SU-DHL-6 (cell line): ENCODE results near the gene MAP3K2.

ENCODE experiments used
- H2AFZ ChIP-seq: fragments of 200-600 bp; sonication (generic); 2 replicates; pipeline ENCODE4 v1.6.1; 2014; ENCODE audit warnings: low read depth, mild to moderate bottlenecking, moderate library complexity, mixed read lengths, antibody characterized with exemption, low read length; ENCODE audit not compliant: severe bottlenecking
- H3F3A ChIP-seq: fragments of 200-600 bp; shearing (Covaris generic); 2 replicates; pipeline ENCODE4 v1.6.0; 2016; ENCODE audit warnings: antibody characterized with exemption, mild to moderate bottlenecking; ENCODE audit not compliant: insufficient read depth
- H3K27ac ChIP-seq: fragments of 200-600 bp; sonication (generic); 2 replicates; pipeline ENCODE4 v1.5.1; 2016; ENCODE audit warnings: low read depth, mild to moderate bottlenecking, low read length, moderate library complexity, mixed read lengths
- H3K27me3 ChIP-seq: fragments of 200-600 bp; sonication (generic), shearing (Covaris generic); 2 replicates; pipeline ENCODE4 v1.6.0; 2014; ENCODE audit warnings: mild to moderate bottlenecking, low read length
- H3K36me3 ChIP-seq: fragments of 200-600 bp; sonication (generic); 2 replicates; pipeline ENCODE4 v1.6.1; 2014; ENCODE audit warnings: mild to moderate bottlenecking, low read length, mixed read lengths
- H3K4me2 ChIP-seq: fragments of 300-600, 200-600 bp; shearing (Covaris generic), sonication (generic); 2 replicates; pipeline ENCODE4 v1.6.0; 2014; ENCODE audit warnings: low read length, low read depth, mild to moderate bottlenecking; ENCODE audit not compliant: poor library complexity, severe bottlenecking
- H3K4me3 ChIP-seq: fragments of 200-600 bp; sonication (generic); 2 replicates; pipeline ENCODE4 v1.5.1; 2014; ENCODE audit warnings: antibody characterized with exemption, low read length, mild to moderate bottlenecking, mixed read lengths; ENCODE audit not compliant: insufficient read depth, poor library complexity, severe bottlenecking
- H3K79me2 ChIP-seq: fragments of 200-600 bp; sonication (generic); 2 replicates; pipeline ENCODE4 v1.6.1; 2014; ENCODE audit warnings: mild to moderate bottlenecking, low read length, moderate library complexity; ENCODE audit not compliant: insufficient read depth
- H3K9ac ChIP-seq: fragments of 200-600 bp; sonication (generic); 2 replicates; pipeline ENCODE4 v1.7.0; 2014; ENCODE audit warnings: mild to moderate bottlenecking, low read length
- H3K9me2 ChIP-seq: fragments of 200-600 bp; sonication (generic); replicated peaks from 2 replicates; pipeline ENCODE4 v1.6.1; 2014; ENCODE audit warnings: low read length; ENCODE audit not compliant: insufficient read depth
- H3K9me3 ChIP-seq: fragments of 200-600 bp; sonication (generic); 2 replicates; pipeline ENCODE4 v1.6.1; 2014; ENCODE audit warnings: low read length, mixed read lengths; ENCODE audit not compliant: insufficient read depth
- H4K20me1 ChIP-seq: fragments of 200-600 bp; sonication (generic); 2 replicates; pipeline ENCODE4 v1.6.1; 2014; ENCODE audit warnings: low read depth, mild to moderate bottlenecking, antibody characterized with exemption, low read length, moderate library complexity, mixed read lengths
- EZH2phosphoT487 ChIP-seq: fragments of 200-600 bp; sonication (generic), shearing (Covaris generic); conservative IDR thresholded peaks from 2 replicates; pipeline ENCODE4 v1.6.1; 2018; ENCODE audit warnings: mild to moderate bottlenecking, antibody characterized with exemption, low read length, moderate library complexity, mixed read lengths
- TF ChIP-seq, protein P1 (sequence below): fragments of 200-600 bp; sonication (generic); IDR thresholded peaks from one replicate; pipeline ENCODE4 v1.5.1; 2017; ENCODE audit warnings: antibody characterized with exemption, mild to moderate bottlenecking, low read length, moderate library complexity; ENCODE audit not compliant: insufficient read depth, poor library complexity, severe bottlenecking

MAP3K2 gene

DNA sequence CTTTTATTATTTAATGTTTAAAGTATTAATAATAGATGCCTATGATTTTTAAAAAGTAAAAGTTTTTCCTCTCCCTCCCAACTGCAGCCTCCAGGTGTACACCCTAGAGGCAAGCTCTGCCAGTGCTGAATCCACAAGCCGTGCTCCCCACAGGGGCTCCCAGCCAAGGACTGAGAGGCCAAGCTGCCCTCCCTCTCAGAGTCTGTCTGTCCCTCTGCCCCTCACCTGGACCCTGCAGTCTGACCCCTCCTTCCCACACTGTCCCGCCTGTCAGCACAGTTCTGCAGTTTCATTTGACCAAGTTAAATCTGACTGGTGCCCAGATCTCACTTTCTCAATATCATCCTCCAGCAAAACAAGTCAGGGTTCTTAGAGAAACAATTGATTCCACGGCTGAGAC lies 15.7 kb upstream of the MAP3K2 start:
- no peaks in the 10 kb centered on the region for H4K20me1 ChIP-seq
- no peaks in the 10 kb centered on the region for H3K79me2 ChIP-seq
- TF ChIP-seq, protein P1, sequence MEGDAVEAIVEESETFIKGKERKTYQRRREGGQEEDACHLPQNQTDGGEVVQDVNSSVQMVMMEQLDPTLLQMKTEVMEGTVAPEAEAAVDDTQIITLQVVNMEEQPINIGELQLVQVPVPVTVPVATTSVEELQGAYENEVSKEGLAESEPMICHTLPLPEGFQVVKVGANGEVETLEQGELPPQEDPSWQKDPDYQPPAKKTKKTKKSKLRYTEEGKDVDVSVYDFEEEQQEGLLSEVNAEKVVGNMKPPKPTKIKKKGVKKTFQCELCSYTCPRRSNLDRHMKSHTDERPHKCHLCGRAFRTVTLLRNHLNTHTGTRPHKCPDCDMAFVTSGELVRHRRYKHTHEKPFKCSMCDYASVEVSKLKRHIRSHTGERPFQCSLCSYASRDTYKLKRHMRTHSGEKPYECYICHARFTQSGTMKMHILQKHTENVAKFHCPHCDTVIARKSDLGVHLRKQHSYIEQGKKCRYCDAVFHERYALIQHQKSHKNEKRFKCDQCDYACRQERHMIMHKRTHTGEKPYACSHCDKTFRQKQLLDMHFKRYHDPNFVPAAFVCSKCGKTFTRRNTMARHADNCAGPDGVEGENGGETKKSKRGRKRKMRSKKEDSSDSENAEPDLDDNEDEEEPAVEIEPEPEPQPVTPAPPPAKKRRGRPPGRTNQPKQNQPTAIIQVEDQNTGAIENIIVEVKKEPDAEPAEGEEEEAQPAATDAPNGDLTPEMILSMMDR = no peak
- TF ChIP-seq EZH2phosphoT487 = no peak
- no peaks in the 10 kb centered on the region for H3F3A ChIP-seq
- H3K27ac ChIP-seq = no peak overlapping the region
- no peak overlapping the region for H3K4me2 ChIP-seq
- H3K9me3 ChIP-seq = no peaks in the 10 kb centered on the region
- no peaks in the 10 kb centered on the region for H3K9me2 ChIP-seq
- no peak overlapping the region for H2AFZ ChIP-seq
- no peaks in the 10 kb centered on the region for H3K27me3 ChIP-seq
- H3K9ac ChIP-seq = no peak overlapping the region
- no peak overlapping the region for H3K4me3 ChIP-seq
- no peaks in the 10 kb centered on the region for H3K36me3 ChIP-seq

DNA sequence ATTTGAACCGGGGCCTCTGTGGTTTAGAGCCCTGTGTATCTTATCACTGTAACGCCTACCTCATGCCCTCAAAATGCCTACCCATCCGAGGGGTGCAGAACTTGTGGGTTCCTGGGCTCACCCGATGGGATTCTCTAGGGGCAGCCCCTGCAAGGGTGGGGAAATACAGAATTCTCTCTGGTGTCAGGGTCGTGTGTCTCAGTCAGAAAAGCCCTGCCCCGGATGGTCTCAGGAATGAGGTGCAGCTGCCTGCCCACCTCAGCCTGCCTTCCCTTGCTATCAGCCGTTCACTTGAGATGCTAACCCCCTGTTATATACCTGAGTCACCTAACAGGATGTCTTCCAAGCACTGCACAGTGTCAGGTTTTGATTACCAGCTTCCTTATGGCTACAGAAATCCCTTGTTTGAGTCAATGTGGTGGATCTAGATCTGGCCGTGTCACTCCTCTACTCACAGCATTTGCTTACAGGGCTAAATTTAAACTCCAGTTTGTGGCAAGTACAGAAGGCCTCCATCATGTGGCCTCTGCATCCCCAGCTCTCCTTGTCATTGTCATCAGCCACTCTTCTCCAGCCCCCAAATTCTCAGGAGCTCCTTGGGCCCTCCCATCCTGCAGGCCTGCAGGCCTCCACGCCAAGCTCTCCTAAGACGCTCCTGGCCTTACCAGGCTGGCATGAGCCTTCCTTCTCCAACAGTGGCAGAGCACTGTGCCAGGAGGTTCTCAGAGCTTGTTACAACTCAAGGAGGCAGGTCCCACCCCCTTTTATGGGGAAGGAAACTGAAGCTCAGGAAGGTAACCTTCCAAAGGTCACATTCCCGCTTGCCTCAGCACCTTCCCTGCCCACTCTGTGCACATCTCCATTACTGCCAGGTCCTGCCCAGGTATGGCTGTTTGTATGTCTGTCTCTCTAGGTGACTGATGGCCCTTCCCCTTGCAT lies 14.3 kb upstream of the MAP3K2 start:
- Histone ChIP-seq H3K27ac (no peak overlapping the region), H3K36me3 (no peaks in the 10 kb centered on the region), H3K9me2 (no peaks in the 10 kb centered on the region), H3K9me3 (no peaks in the 10 kb centered on the region), H3K79me2 (no peaks in the 10 kb centered on the region), H4K20me1 (no peaks in the 10 kb centered on the region), H2AFZ (no peak overlapping the region), H3K9ac (no peak overlapping the region), H3K4me2 (no peak overlapping the region), H3K4me3 (no peak overlapping the region), H3F3A (no peaks in the 10 kb centered on the region), H3K27me3 (no peaks in the 10 kb centered on the region)
- TF ChIP-seq, protein P1 = no peak
- TF ChIP-seq EZH2phosphoT487 = no peak

DNA sequence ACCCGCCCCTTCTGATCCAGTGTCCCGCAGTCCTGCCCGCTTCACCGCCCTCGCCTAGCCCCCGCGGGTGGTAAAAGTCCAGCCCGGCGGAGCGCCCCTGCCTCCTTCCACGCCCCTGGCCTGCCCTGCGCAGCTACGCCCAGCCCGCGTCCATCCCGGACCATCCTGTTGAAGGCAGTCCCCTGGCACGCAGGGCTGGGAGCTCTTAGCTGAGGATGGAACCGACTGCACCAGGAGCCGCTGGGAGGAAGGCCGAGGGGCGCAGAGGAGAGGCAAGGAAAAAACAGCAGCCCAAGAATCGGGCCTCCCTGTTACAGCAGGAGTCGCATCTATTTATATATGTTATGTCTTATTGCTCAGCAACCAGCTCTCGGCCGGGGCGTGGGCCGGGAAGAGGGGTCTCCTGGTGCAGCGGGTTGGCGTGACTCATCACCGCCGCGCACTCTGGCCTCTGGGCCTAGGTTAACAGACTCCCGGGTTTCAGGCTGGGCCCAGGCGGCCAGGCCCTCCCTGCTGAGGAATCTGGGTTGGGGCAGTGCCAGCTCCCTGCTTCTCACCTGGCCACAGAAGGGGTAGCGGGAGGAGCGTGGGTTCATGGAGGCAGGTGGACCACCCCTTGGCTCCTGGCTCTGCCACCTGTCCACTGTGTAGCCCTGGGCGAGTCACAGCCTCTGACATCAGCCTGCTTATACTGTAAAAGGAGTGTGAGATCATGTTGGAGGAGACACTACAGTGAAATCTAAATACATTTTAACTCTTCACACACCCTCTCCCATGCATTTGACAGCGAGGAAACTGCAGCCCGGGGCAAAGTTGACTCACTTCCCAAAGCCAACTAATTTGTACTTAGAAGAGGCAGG lies 13.4 kb upstream of the MAP3K2 start:
- Histone ChIP-seq H3K9me2 (no peaks in the 10 kb centered on the region), H3K4me3 (no peak overlapping the region), H3K79me2 (no peaks in the 10 kb centered on the region), H3F3A (no peaks in the 10 kb centered on the region), H3K4me2 (no peak overlapping the region), H4K20me1 (no peaks in the 10 kb centered on the region), H3K9me3 (no peaks in the 10 kb centered on the region), H3K9ac (no peak overlapping the region), H3K27ac (no peak overlapping the region), H3K27me3 (no peaks in the 10 kb centered on the region), H2AFZ (no peak overlapping the region), H3K36me3 (no peaks in the 10 kb centered on the region)
- no peak for TF ChIP-seq EZH2phosphoT487
- TF ChIP-seq, protein P1 = no peak
